HepG2 (cell line): ENCODE measurements around the gene ZNF547. TPM values are rescaled to one million over a fixed set of nuclear protein-coding genes. Genes with fewer than 3 reads are reported as not detected.

Source experiments
- HNRNPL ChIP-seq: fragments of 200-400 bp; formaldehyde crosslinking; IDR thresholded peaks from 2 replicates; pipeline ENCODE4 v1.6.1; 2017; ENCODE audit warnings: mild to moderate bottlenecking, low read depth, low read length
- MTF2 ChIP-seq: sonication (generic); formaldehyde crosslinking; IDR thresholded peaks from 2 replicates; pipeline ENCODE4 v1.5.0; 2020; ENCODE audit warnings: missing genetic modification reagents, borderline replicate concordance
- MYC ChIP-seq: sonication (generic); formaldehyde crosslinking; IDR thresholded peaks from 2 replicates; pipeline ENCODE4 v1.9.0; 2021; ENCODE audit warnings: missing genetic modification reagents, borderline replicate concordance
- RBM39 ChIP-seq: fragments of 200-400 bp; formaldehyde crosslinking; IDR thresholded peaks from one replicate; pipeline ENCODE4 v1.6.1; 2018; ENCODE audit warnings: antibody characterized with exemption, mild to moderate bottlenecking, low read depth, low read length; ENCODE audit not compliant: poor library complexity, severe bottlenecking
- RELA ChIP-seq: sonication (generic); formaldehyde crosslinking; IDR thresholded peaks from 2 replicates; pipeline ENCODE4 v1.4.0; 2020; ENCODE audit warnings: missing genetic modification reagents
- SIN3A ChIP-seq: IDR thresholded peaks from 2 replicates; pipeline ENCODE4 v1.6.1; 2011; ENCODE audit warnings: low read depth, mild to moderate bottlenecking, control low read depth, low read length, borderline replicate concordance
- SKI ChIP-seq: fragments of 450-650 bp; IDR thresholded peaks from one replicate; pipeline ENCODE4 v1.6.1; 2018; ENCODE audit warnings: mild to moderate bottlenecking; ENCODE audit not compliant: partially characterized antibody
- SMAD3 ChIP-seq: sonication (generic); formaldehyde crosslinking; IDR thresholded peaks from 2 replicates; pipeline ENCODE4 v1.4.0; 2020; ENCODE audit warnings: missing genetic modification reagents
- SP2 ChIP-seq: sonication (generic); formaldehyde crosslinking; IDR thresholded peaks from 2 replicates; pipeline ENCODE4 v1.5.1; 2020; ENCODE audit warnings: mild to moderate bottlenecking, missing genetic modification reagents
- SRSF4 ChIP-seq: fragments of 200-400 bp; formaldehyde crosslinking; IDR thresholded peaks from one replicate; pipeline ENCODE4 v1.6.1; 2018; ENCODE audit warnings: mild to moderate bottlenecking, low read depth, low read length, moderate library complexity; ENCODE audit not compliant: poor library complexity, severe bottlenecking
- STAG1 ChIP-seq: sonication (generic); formaldehyde crosslinking; IDR thresholded peaks from 2 replicates; pipeline ENCODE4 v1.4.0; 2020; ENCODE audit warnings: missing genetic modification reagents
- TGIF2 ChIP-seq: IDR thresholded peaks from 2 replicates; pipeline ENCODE4 v1.6.1; 2016; ENCODE audit warnings: control low read depth, missing compliant biosample characterization
- TOE1 ChIP-seq: sonication (generic); formaldehyde crosslinking; IDR thresholded peaks from 2 replicates; pipeline ENCODE4 v1.4.0; 2020; ENCODE audit warnings: mild to moderate bottlenecking, missing genetic modification reagents
- ZBTB38 ChIP-seq: sonication (generic); formaldehyde crosslinking; IDR thresholded peaks from 2 replicates; pipeline ENCODE4 v1.5.1; 2020; ENCODE audit warnings: mild to moderate bottlenecking, missing genetic modification reagents
- ZNF20 ChIP-seq: sonication (generic); formaldehyde crosslinking; IDR thresholded peaks from 2 replicates; pipeline ENCODE4 v1.4.0; 2020; ENCODE audit warnings: mild to moderate bottlenecking, moderate library complexity, missing genetic modification reagents
- ZNF335 ChIP-seq: sonication (generic); formaldehyde crosslinking; IDR thresholded peaks from 2 replicates; pipeline ENCODE4 v1.4.0; 2020; ENCODE audit warnings: missing genetic modification reagents
- ZNF501 ChIP-seq: sonication (generic); formaldehyde crosslinking; IDR thresholded peaks from 2 replicates; pipeline ENCODE4 v1.5.1; 2020; ENCODE audit warnings: mild to moderate bottlenecking, moderate library complexity, missing genetic modification reagents
- ZNF510 ChIP-seq: sonication (generic); formaldehyde crosslinking; IDR thresholded peaks from 2 replicates; pipeline ENCODE4 v1.4.0; 2020; ENCODE audit warnings: low read depth, mild to moderate bottlenecking, missing genetic modification reagents
- ZNF556 ChIP-seq: sonication (generic); formaldehyde crosslinking; IDR thresholded peaks from 2 replicates; pipeline ENCODE4 v1.4.0; 2020; ENCODE audit warnings: mild to moderate bottlenecking, missing genetic modification reagents, borderline replicate concordance
- ZNF788 ChIP-seq: sonication (generic); formaldehyde crosslinking; IDR thresholded peaks from 2 replicates; pipeline ENCODE4 v1.5.0; 2020; ENCODE audit warnings: mild to moderate bottlenecking, missing genetic modification reagents, borderline replicate concordance
- polyA plus RNA-seq, 8 experiments: library from polyadenylated mRNA; depleted of rRNA in 3 of 8; stranded (reverse) in 7 of 8; unstranded in 1 of 8; fragments of >200 nt; fragmentation: Illumina TruSeq in 4 of 8; extraction: Trizol in 4 of 8; gene quantifications; 2 replicates each; pipeline versions ENCODE4 v1.2.1 to v1.2.3, GENCODE V29; 2011 to 2016; ENCODE audit warnings: low read depth in 4 of 8, missing spikeins in 1 of 8, mixed read lengths in 1 of 8; ENCODE audit not compliant: insufficient read depth in 1 of 8
- total RNA-seq, 5 experiments: library from RNA; depleted of rRNA; stranded (reverse); fragments of >200 nt; fragmentation: Illumina TruSeq; extraction: Trizol; gene quantifications; 2 replicates each; pipeline ENCODE4 v1.2.3, GENCODE V29; 2016; ENCODE audit warnings: low read depth in 1 of 5
- TF ChIP-seq, protein P1 (sequence below): IDR thresholded peaks from 2 replicates; pipeline ENCODE4 v1.6.1; 2016
- TF ChIP-seq, protein P2 (sequence below): IDR thresholded peaks from 2 replicates; pipeline ENCODE4 v1.6.1; 2012; ENCODE audit warnings: low read length, improper control_type of control experiment
- TF ChIP-seq, protein P3 (sequence below): sonication (generic); formaldehyde crosslinking; IDR thresholded peaks from 2 replicates; pipeline ENCODE4 v1.8.0; 2022; ENCODE audit warnings: missing genetic modification reagents, mild to moderate bottlenecking, borderline replicate concordance

ZNF547 gene
- total and polyA plus RNA-seq, 2 of the 13 experiments (the other 11 are each of a cell fraction or from before 2014, with no cell fraction given), result 2.0 to 2.6 TPM

DNA sequence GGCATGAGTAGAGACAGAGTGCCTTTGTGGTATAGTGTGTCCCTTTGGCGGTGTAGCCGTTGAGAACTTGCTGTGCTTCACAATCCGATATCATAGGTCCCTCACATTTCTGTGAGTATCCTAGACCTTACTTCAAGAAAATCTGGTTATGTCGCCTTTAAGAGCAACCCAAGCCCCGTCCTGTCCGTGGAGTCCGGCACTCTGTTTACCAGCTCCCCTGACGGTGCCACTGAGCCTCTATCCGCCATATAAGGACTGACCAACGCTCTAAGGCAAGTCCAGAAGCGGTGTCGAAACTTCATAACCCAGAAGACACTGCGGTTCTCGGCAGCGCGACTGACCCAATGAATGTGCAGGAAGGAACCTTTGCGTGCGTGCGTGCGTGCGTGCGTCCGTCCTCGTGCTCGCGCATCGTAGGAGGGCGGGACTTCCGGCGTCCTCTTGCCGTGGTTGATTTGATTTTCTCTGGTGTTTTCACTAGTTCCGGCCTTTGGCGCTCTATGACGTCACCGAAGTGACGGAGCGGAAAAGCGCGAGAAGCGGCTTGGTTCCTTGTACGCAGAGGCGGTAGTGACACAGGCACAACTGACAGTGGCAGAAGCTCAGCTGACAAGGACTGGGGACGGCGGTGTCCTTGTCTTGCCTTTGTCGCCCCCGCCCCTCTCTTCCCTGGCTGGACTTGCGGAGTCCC, at the start of gene ZNF547, which contains the start of gene TRAPPC2B (continued):
- no peak for TF ChIP-seq SRSF4
- TF ChIP-seq, protein P1, sequence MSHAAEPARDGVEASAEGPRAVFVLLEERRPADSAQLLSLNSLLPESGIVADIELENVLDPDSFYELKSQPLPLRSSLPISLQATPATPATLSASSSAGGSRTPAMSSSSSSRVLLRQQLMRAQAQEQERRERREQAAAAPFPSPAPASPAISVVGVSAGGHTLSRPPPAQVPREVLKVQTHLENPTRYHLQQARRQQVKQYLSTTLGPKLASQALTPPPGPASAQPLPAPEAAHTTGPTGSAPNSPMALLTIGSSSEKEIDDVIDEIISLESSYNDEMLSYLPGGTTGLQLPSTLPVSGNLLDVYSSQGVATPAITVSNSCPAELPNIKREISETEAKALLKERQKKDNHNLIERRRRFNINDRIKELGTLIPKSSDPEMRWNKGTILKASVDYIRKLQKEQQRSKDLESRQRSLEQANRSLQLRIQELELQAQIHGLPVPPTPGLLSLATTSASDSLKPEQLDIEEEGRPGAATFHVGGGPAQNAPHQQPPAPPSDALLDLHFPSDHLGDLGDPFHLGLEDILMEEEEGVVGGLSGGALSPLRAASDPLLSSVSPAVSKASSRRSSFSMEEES (CRISPR knock-in tag), result peak; percentile 3; the same call in 1 of the 2 replicates
- no peak for TF ChIP-seq RBM39
- 0 out of 2 replicates have a peak, but pooled peaks have one; percentile 22 for TF ChIP-seq SMAD3 (CRISPR knock-in tag)
- TF ChIP-seq ZNF335 (CRISPR knock-in tag), result peak; percentile 49
- no peak for TF ChIP-seq ZNF20
- TF ChIP-seq, protein P2, sequence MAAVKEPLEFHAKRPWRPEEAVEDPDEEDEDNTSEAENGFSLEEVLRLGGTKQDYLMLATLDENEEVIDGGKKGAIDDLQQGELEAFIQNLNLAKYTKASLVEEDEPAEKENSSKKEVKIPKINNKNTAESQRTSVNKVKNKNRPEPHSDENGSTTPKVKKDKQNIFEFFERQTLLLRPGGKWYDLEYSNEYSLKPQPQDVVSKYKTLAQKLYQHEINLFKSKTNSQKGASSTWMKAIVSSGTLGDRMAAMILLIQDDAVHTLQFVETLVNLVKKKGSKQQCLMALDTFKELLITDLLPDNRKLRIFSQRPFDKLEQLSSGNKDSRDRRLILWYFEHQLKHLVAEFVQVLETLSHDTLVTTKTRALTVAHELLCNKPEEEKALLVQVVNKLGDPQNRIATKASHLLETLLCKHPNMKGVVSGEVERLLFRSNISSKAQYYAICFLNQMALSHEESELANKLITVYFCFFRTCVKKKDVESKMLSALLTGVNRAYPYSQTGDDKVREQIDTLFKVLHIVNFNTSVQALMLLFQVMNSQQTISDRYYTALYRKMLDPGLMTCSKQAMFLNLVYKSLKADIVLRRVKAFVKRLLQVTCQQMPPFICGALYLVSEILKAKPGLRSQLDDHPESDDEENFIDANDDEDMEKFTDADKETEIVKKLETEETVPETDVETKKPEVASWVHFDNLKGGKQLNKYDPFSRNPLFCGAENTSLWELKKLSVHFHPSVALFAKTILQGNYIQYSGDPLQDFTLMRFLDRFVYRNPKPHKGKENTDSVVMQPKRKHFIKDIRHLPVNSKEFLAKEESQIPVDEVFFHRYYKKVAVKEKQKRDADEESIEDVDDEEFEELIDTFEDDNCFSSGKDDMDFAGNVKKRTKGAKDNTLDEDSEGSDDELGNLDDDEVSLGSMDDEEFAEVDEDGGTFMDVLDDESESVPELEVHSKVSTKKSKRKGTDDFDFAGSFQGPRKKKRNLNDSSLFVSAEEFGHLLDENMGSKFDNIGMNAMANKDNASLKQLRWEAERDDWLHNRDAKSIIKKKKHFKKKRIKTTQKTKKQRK, result no peak
- no peak for TF ChIP-seq ZNF556
- peak; percentile 90 for TF ChIP-seq ZBTB38 (CRISPR knock-in tag)
- TF ChIP-seq, protein P3, sequence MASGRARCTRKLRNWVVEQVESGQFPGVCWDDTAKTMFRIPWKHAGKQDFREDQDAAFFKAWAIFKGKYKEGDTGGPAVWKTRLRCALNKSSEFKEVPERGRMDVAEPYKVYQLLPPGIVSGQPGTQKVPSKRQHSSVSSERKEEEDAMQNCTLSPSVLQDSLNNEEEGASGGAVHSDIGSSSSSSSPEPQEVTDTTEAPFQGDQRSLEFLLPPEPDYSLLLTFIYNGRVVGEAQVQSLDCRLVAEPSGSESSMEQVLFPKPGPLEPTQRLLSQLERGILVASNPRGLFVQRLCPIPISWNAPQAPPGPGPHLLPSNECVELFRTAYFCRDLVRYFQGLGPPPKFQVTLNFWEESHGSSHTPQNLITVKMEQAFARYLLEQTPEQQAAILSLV, result peak; percentile 83
- TF ChIP-seq ZNF510 (CRISPR knock-in tag), result no peak
- TF ChIP-seq SP2, result peak; percentile 97
- TF ChIP-seq MTF2 (CRISPR knock-in tag), result no peak
- peak; percentile 55; the same call in 1 of the 2 replicates for TF ChIP-seq MYC (CRISPR knock-in tag)
- no peak for TF ChIP-seq HNRNPL
- TF ChIP-seq SKI, result no peak
- TF ChIP-seq ZNF501, result peak; percentile 62
- TF ChIP-seq TOE1 (CRISPR knock-in tag), result no peak
- peak; percentile 82; the same call in 1 of the 2 replicates for TF ChIP-seq ZNF788 (CRISPR knock-in tag)
- peak; percentile 74; the same call in 1 of the 2 replicates for TF ChIP-seq SIN3A
- 0 out of 2 replicates have a peak, but pooled peaks have one; percentile 6 for TF ChIP-seq TGIF2 (CRISPR knock-in tag)
- TF ChIP-seq STAG1 (CRISPR knock-in tag), result no peak
- TF ChIP-seq RELA (CRISPR knock-in tag), result no peak
